ENCODE data around the gene LYRM1. TPM values are rescaled to one million over a fixed set of nuclear protein-coding genes. Genes with fewer than 3 reads are reported as not detected.

LYRM1 gene
- total RNA-seq, 2 donors from 2014 or later, result 21.0 to 39.7 TPM

DNA sequence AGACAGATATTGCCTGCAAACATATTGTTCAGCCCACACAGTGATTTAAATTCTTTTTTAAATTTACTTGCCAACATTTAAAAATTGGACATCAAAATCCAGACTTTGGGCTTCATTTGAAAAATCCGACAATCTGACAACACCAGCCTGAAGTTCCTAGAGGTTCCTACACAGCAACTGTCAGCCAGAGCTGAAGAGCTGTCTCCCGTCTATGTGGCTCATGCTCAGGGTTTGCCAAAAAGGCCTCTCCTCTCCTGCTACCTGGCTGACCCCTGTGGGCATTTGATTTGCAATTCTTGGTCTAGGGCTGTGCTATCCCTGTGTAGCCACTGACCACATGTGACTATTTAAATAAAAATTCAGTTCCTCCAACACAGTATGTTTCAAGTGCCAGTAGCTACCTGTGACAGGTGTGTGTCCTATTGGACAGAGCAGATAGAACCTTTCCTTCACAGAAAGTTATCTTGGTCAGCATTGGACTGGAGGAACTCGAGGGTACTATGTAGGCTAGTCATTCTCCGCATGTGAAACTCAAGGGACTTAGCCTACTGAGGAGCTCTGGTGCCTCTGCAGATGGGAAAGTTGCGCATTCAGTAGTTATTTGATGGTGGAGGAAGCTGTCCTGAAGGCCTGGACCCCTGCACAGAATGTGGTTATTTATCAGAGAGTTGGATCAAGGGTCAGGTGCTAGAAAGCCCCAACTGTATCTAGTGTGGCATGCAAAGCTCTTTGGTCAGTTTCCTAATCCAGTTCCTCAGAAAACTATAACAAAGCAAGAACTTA is 2.7 kb downstream of the LYRM1 start:
- peak overlapping the region; percentile 98 for H3K27ac Mint-ChIP-seq
- no peaks in the 10 kb centered on the region for H3K27me3 Mint-ChIP-seq
- H3K9me3 Mint-ChIP-seq, result no peaks in the 10 kb centered on the region
- no peak for ATAC-seq (replicated peaks)
- H3K4me1 Mint-ChIP-seq, result peaks cover 48% of the 10 kb centered on the region
- H3K36me3 Mint-ChIP-seq (ENCODE audit: low read depth), result peaks cover 37% of the 10 kb centered on the region
- H3K4me3 Mint-ChIP-seq, result peak overlapping the region; percentile 88

DNA sequence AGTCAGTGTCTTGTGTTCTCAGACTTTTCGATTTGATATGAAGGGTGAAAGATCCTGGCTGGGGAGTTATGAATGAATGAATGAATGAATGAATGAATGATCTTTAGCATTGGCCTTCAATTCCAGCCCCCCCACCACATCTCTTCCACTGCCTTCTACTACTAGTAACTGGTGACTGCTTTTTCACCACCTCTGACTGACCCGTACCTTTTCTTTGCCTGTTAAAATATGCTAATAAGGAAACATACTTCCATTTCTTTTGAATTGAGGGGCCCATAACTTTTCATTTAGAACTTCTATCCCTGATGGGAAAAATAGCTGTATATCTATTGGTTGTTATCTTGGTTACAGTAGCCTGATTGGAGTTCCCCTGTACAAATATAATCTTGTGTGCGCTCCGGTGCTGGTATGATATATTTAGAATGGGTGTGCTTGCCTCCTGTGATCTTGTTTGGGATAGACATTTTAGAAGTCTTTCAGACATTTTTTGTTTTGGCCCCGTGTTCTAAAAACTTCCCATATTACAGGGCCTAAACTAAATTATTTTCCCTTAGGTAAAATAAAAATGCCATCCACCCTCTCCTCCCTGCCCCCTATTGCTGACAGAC is 3.4 kb downstream of the LYRM1 start:
- Mint-ChIP-seq H3K36me3 (ENCODE audit: low read depth) (peaks cover 34% of the 10 kb centered on the region), H3K27me3 (no peaks in the 10 kb centered on the region), H3K9me3 (no peaks in the 10 kb centered on the region), H3K4me1 (peaks cover 41% of the 10 kb centered on the region), H3K27ac (peak overlapping the region; percentile 98), H3K4me3 (peak overlapping the region; percentile 88)
- no peak for ATAC-seq (replicated peaks)

DNA sequence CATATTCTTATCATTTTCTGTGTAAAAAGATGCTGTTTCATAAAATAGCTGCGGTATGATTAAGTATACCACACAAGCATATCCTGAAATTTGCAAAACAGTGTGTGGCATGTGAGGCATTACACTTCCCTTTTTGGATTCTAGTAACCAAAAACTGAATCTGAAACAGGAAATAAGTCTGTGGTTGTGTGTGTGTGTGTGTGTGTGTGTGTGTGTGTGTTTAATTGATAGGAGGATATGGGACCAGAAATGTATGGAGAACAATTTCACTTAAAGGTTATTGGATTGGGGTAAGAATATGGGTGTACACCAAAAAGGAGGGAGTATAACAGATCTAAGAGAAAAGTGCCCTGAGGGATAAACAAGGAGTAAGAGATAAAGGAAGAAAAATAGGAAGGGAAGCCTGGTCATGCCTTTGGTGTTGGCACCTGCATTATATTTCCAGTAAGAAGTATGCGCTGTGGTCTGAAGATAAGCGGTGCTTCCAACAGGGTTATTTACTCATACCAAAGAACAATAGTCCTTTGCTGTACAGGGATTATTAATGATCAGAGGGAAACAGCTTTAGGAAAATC is 4.0 kb downstream of the LYRM1 start:
- Mint-ChIP-seq H3K4me1 (peaks cover 36% of the 10 kb centered on the region), H3K27me3 (no peaks in the 10 kb centered on the region), H3K36me3 (ENCODE audit: low read depth) (peaks cover 34% of the 10 kb centered on the region), H3K27ac (peak overlapping the region; percentile 98), H3K9me3 (no peaks in the 10 kb centered on the region), H3K4me3 (peak overlapping the region; percentile 88)
- no peak for ATAC-seq (replicated peaks)

DNA sequence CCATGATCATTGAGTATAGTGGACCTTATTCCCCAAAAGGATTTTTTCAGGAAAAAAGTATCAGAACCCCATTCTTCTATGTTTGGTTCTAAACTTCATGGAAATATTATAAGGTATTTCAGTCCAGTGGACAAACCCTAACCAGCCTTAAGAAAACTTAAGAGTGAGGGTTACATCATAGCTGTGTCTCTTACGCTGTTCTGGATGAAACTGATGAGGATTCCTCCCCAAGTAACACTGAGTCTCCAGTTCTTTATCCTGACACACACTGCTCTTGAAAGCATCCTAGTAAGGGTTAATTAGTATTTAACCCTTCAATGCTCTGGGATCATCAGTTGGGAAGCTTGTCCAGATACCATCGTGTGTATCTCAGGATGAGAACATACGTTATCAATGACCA is 5.0 kb downstream of the LYRM1 start:
- H3K4me1 Mint-ChIP-seq, result peaks cover 36% of the 10 kb centered on the region
- H3K36me3 Mint-ChIP-seq (ENCODE audit: low read depth), result peaks cover 28% of the 10 kb centered on the region
- ATAC-seq (replicated peaks), result no peak
- H3K27ac Mint-ChIP-seq, result no peak overlapping the region
- no peaks in the 10 kb centered on the region for H3K9me3 Mint-ChIP-seq
- H3K27me3 Mint-ChIP-seq, result no peaks in the 10 kb centered on the region
- H3K4me3 Mint-ChIP-seq, result no peak overlapping the region

DNA sequence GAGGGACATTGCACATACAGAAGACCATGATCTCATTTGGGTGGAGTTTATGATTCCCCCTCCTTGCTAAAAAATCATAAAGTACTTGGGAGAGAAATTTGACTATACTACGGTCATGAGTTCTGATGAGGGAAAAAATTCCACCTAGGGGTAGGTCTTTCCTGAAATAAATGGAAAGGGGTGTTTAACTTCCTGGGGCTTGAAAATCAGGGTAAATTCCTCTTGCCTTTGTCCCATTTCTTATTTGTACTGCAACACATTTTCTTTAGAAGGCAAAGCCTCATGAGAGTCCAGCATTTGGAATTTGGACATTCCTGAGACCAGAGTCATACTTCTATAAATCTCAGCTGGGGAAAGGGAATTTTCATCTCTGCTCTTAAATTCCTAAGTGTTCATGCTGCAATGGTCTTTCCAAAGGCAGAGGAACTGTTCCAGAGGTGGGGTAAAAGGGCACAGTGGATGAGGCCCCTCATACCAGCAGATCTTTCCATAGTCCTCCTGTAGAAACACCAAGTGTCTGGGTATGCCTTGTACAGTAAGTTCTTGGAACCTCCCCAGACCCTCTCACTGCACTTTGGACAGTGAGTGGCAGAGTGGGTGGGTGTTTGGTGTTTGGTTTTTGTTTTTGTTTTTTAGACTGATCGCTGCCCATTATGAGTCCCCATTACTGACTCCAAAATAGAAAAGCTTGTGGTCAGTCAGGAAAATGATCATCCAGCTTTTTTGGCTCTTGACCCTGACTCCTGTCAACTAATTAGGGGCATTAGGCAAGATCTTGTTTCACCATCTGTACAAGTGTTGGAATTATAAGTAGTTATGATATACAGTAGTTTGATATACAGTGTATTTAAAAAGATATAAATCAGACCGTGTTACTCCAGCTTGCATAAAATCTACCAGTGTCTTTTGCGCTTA is 6.0 kb downstream of the LYRM1 start:
- peaks cover 38% of the 10 kb centered on the region for H3K4me1 Mint-ChIP-seq
- no peaks in the 10 kb centered on the region for H3K9me3 Mint-ChIP-seq
- no peak overlapping the region for H3K4me3 Mint-ChIP-seq
- no peaks in the 10 kb centered on the region for H3K27me3 Mint-ChIP-seq
- H3K36me3 Mint-ChIP-seq (ENCODE audit: low read depth), result peaks cover 18% of the 10 kb centered on the region
- ATAC-seq (replicated peaks), result no peak
- no peak overlapping the region for H3K27ac Mint-ChIP-seq

DNA sequence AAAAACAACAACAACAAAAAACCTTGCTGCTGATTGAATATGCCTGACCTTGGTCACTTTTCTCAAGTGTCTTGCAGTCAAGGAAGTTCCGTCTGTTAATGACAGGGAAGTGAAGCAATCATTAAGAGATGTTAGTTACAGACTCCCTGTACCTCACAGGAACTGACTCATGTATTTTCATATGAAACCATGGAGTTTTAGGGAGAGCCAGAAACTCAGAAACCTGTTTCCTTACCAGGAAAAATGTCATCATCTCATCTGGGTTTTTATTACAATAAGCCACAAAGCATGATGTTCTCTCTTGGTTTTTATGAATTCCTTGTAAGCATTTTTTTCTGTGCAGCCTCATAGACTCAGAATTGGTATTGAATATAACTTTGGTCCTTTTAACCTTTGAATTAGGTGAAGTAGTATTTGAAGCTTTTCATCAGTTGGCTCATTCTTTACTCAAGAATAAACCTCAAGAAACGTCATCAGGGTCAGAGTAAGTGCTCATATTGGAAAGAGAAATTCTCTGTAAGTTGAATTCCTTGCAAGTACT is 10.3 kb downstream of the LYRM1 start:
- ATAC-seq (replicated peaks), result peak; percentile 86
- peak overlapping the region; percentile 70 for H3K4me3 Mint-ChIP-seq
- peak overlapping the region; percentile 92 for H3K27ac Mint-ChIP-seq
- H3K9me3 Mint-ChIP-seq, result no peaks in the 10 kb centered on the region
- no peaks in the 10 kb centered on the region for H3K27me3 Mint-ChIP-seq
- peaks cover 7% of the 10 kb centered on the region for H3K36me3 Mint-ChIP-seq (ENCODE audit: low read depth)
- H3K4me1 Mint-ChIP-seq, result peaks cover 6% of the 10 kb centered on the region

DNA sequence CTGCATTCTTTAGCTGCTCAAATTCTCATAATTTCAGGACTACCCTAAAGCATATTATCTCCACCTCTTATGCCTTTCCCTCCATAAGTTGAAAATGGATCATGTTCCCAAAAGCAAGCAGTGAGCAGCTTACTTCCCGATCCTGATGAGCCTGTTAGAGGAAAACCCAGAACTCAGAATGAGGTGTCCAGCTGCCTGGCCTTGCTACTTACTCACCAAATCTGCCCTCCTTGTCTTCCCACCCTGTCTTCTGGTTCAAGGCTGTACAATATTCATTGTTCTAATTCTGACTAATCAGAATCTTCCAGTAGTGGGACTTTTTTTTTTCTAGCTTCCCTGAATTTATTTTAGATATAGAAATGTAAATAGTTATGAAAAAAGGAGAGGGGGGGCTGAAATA is 10.8 kb downstream of the LYRM1 start:
- H3K4me3 Mint-ChIP-seq, result peak overlapping the region; percentile 70
- peaks cover 12% of the 10 kb centered on the region for H3K36me3 Mint-ChIP-seq (ENCODE audit: low read depth)
- peak; percentile 64 for ATAC-seq (replicated peaks)
- no peaks in the 10 kb centered on the region for H3K9me3 Mint-ChIP-seq
- H3K27me3 Mint-ChIP-seq, result no peaks in the 10 kb centered on the region
- peaks cover 6% of the 10 kb centered on the region for H3K4me1 Mint-ChIP-seq
- H3K27ac Mint-ChIP-seq, result peak overlapping the region; percentile 92

DNA sequence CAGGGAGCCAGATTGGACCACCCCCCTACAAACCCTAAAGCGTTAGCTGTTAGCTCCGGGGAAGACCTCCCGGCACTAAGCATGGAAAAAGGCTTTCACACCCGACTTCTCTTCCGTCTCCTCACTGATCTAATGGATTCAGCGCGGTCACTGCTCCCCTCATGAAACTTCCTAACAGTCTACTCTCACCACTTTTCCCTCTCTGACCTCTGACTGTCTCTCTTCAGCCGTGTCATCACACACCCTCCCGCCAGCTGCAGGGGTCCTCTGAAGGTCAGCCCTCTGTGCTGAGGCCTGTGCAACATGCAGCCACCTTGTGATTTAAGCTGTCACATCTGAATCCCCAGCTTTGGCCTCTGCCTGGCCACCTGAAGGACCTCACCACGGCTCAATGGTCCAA is 15.7 kb downstream of the LYRM1 start:
- Mint-ChIP-seq H3K27ac (no peak overlapping the region), H3K27me3 (no peaks in the 10 kb centered on the region), H3K36me3 (ENCODE audit: low read depth) (peaks cover 47% of the 10 kb centered on the region), H3K4me3 (no peak overlapping the region), H3K9me3 (no peaks in the 10 kb centered on the region), H3K4me1 (peaks cover 3% of the 10 kb centered on the region)
- no peak for ATAC-seq (replicated peaks)

DNA sequence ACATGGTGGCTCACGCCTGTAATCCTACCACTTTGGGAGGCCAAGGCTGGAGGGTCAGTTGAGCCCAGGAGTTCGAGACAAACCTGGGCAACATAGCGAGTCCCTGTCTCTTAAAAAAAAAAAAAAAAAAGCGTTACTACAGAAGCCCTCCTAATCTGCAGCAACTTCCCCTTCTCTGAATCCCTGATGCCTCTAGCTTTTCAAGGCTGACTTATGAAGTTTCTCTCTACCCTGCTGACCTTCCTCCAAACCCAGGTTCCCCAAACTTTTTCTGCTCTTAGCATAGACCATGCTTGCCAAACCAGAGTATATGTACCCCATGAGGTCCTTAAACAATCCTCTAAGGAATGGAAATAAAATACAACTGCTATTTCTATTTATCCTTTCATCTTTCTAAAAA is 16.4 kb downstream of the LYRM1 start:
- Mint-ChIP-seq H3K27ac (no peak overlapping the region), H3K27me3 (no peaks in the 10 kb centered on the region), H3K4me1 (no peaks in the 10 kb centered on the region), H3K36me3 (ENCODE audit: low read depth) (peaks cover 50% of the 10 kb centered on the region), H3K4me3 (no peak overlapping the region), H3K9me3 (no peaks in the 10 kb centered on the region)
- no peak for ATAC-seq (replicated peaks)

DNA sequence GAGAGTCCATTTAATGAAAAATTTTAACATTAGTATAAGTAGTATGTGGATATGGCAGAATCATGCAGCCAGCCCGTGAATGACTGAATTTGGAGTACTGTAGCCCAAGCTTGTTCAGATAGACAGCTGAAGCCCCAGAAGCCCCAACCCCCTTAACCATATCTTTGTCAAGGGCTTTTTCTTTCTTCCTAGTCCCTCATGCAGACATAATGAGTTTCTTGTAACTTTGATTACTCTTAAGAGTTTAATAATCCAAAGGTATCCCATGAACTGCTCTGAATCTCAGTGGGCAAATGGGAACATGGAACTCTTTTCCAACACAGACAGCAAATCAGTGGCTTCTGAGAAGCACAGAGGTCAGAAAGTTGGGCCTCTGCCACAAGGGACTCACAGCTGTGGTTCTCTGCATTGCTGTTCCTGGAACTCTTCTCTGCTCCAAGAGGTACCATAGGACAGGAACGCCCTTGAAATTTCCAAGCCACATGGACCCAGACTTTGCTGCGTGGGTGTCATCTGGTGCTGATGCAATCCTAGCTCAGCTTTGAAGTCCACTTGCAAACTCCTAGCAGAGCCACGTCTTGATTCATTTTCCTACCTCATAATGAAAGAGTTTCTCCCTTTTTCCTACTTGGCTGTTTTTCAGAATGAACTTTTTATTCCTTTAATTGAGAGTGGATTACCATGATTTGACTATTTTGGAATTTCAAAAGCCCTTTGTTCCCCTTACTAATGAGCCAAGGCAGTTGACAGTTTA is 18.1 kb downstream of the LYRM1 start:
- no peaks in the 10 kb centered on the region for H3K9me3 Mint-ChIP-seq
- ATAC-seq (replicated peaks), result peak; percentile 34
- H3K27me3 Mint-ChIP-seq, result no peaks in the 10 kb centered on the region
- no peaks in the 10 kb centered on the region for H3K4me1 Mint-ChIP-seq
- peak overlapping the region; percentile 61 for H3K27ac Mint-ChIP-seq
- H3K36me3 Mint-ChIP-seq (ENCODE audit: low read depth), result peaks cover 63% of the 10 kb centered on the region
- no peak overlapping the region for H3K4me3 Mint-ChIP-seq

DNA sequence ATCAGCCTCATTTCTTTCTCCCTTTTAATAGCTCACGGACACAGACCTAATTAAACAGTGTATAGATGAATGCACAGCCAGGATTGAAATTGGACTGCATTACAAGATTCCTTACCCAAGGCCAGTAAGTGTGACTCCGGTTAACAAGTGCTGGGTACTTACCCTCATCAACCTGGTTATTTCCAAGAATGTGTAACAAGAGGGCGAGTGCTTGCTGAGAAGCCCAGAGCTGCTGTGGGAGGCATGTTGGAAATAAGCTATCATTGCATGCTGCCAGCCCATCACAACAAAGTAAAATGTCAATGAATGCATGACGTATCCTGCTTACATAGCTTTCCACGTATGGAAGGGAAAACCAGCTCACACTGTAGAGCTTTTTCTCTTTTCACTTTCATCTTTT is 19.5 kb downstream of the LYRM1 start:
- H3K27ac Mint-ChIP-seq, result peak overlapping the region; percentile 36
- H3K9me3 Mint-ChIP-seq, result no peaks in the 10 kb centered on the region

DNA sequence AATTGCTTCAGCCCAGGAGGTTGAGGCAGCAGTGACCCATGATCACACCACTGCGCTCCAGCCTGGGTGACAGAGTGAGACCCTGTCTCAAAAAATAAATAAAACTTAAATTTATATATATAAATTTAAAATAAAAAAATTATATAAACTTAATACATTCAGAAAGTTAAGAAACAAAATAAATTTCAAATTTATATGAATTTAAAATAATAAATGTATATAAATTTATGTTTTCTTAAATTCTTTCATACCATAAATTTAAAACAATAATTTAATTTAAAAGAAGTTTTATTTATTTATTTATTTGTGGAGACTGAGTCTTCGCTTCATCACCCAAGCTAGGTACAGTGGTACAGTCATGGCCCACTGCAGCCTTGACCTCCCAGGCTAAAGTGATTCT is 20.2 kb downstream of the LYRM1 start:
- H3K27ac Mint-ChIP-seq, result no peak overlapping the region
- no peak for ATAC-seq (replicated peaks)
- no peak overlapping the region for H3K4me3 Mint-ChIP-seq
- H3K27me3 Mint-ChIP-seq, result no peaks in the 10 kb centered on the region
- peaks cover 76% of the 10 kb centered on the region for H3K36me3 Mint-ChIP-seq (ENCODE audit: low read depth)
- no peaks in the 10 kb centered on the region for H3K9me3 Mint-ChIP-seq
- H3K4me1 Mint-ChIP-seq, result no peaks in the 10 kb centered on the region

More for the DNA sequence above, 19.5 kb downstream of the LYRM1 start:
- ATAC-seq (replicated peaks), result peak; percentile 74
- no peaks in the 10 kb centered on the region for H3K4me1 Mint-ChIP-seq
- peaks cover 76% of the 10 kb centered on the region for H3K36me3 Mint-ChIP-seq (ENCODE audit: low read depth)
- H3K4me3 Mint-ChIP-seq, result no peak overlapping the region
- no peaks in the 10 kb centered on the region for H3K27me3 Mint-ChIP-seq

DNA sequence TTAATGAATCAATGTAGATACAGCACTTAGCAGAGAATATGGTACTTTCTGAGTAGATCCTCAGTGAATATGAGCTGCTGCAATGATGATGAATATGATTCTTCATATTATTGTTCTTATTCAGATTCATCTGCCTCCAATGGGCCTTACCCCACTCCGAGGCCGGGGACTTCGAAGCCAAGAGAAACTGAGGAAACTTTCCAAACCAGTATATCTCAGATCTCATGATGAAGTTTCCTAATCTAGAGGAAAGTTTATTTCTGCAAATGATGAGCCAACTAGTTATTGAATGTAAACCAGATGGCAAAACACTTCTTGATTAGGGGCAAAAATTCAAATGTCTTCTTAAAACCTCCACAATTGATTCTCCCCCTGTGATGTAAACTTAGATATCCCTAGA is 23.3 kb downstream of the LYRM1 start:
- peaks cover 53% of the 10 kb centered on the region for H3K36me3 Mint-ChIP-seq (ENCODE audit: low read depth)
- peak overlapping the region; percentile 1 for H3K27ac Mint-ChIP-seq
- H3K4me3 Mint-ChIP-seq, result no peak overlapping the region
- no peaks in the 10 kb centered on the region for H3K27me3 Mint-ChIP-seq
- no peaks in the 10 kb centered on the region for H3K4me1 Mint-ChIP-seq
- no peaks in the 10 kb centered on the region for H3K9me3 Mint-ChIP-seq
- no peak for ATAC-seq (replicated peaks)
